Lower lobe of right lung (tissue), 2 donors: ENCODE results near the gene CDH2. TPM values are rescaled to one million over a fixed set of nuclear protein-coding genes. Genes with fewer than 3 reads are reported as not detected.

Source experiments
- ATAC-seq, 2 donors: fragments of 200-7000 bp; cut with Tn5 transposase; one replicate each; pipeline ENCODE4 v1.9.1; 2020 to 2022; ENCODE audit warnings: mild to moderate bottlenecking in 2 of 2, moderate library complexity in 2 of 2
- DNase-seq: peaks from one replicate; pipeline ENCODE4 v3.0.0-alpha.2; 2020
- H3K27ac ChIP-seq: fragments of 200-600 bp; one replicate; pipeline ENCODE4 v1.8.0; 2022
- H3K27me3 ChIP-seq: fragments of 200-600 bp; one replicate; pipeline ENCODE4 v1.8.0; 2022; ENCODE audit warnings: low read depth
- H3K36me3 ChIP-seq: fragments of 200-600 bp; one replicate; pipeline ENCODE4 v1.8.0; 2022; ENCODE audit warnings: mild to moderate bottlenecking
- H3K4me1 ChIP-seq: fragments of 200-600 bp; one replicate; pipeline ENCODE4 v1.8.0; 2022
- H3K4me3 ChIP-seq: fragments of 200-600 bp; one replicate; pipeline ENCODE4 v1.8.0; 2022; ENCODE audit warnings: mild to moderate bottlenecking
- H3K9me3 ChIP-seq: fragments of 200-600 bp; one replicate; pipeline ENCODE4 v1.8.0; 2022
- CTCF ChIP-seq: fragments of 200-600 bp; IDR thresholded peaks from one replicate; pipeline ENCODE4 v1.8.0; 2022; ENCODE audit warnings: antibody characterized with exemption, mild to moderate bottlenecking
- intact Hi-C: fragments of 100-400 bp; cut with DNase I; formaldehyde crosslinking; loops from one replicate; pipeline ENCODE4 v1.11.0; 2022
- total RNA-seq: library from RNA; stranded (reverse); fragmentation: NEBNext Ultra II Directional; extraction: Animal tissue kit (Norgen Biotek cat#: 25700); gene quantifications from one replicate; pipeline ENCODE4 v1.2.1, GENCODE V29; 2021
- donor health status: DM: no; HTN: yes; CAD: no; lungs with severe emphysema.

Gene CDH2
- total RNA-seq, 1 donor from 2014 or later: 0.68 TPM

- intact Hi-C loops: no loop called here
- TF ChIP-seq CTCF: no peak
- Histone ChIP-seq H3K27me3 (no peaks in the 10 kb centered on the region), H3K9me3 (no peaks in the 10 kb centered on the region), H3K4me3 (no peak overlapping the region), H3K27ac (no peak overlapping the region), H3K36me3 (no peaks in the 10 kb centered on the region), H3K4me1 (no peaks in the 10 kb centered on the region)
- ATAC-seq (no peak), DNase-seq (no peak)
Observed at GRCh38 chr18:28043631-28044030, 133.3 kb downstream of the CDH2 start.

- Histone ChIP-seq H3K9me3 (no peaks in the 10 kb centered on the region), H3K4me3 (no peak overlapping the region), H3K27ac (no peak overlapping the region), H3K27me3 (no peaks in the 10 kb centered on the region), H3K36me3 (no peaks in the 10 kb centered on the region), H3K4me1 (no peaks in the 10 kb centered on the region)
- intact Hi-C loops: no loop called here
- TF ChIP-seq CTCF: no peak
- DNase-seq (no peak), ATAC-seq (no peak)
Observed at GRCh38 chr18:28041366-28041765, 135.6 kb downstream of the CDH2 start.

- no peak overlapping the region for H3K4me3 ChIP-seq
- DNase-seq: no peak
- intact Hi-C loops: no loop called here
- no peaks in the 10 kb centered on the region for H3K4me1 ChIP-seq
- H3K27ac ChIP-seq: no peak overlapping the region
- no peaks in the 10 kb centered on the region for H3K27me3 ChIP-seq
- no peak for ATAC-seq
- no peaks in the 10 kb centered on the region for H3K36me3 ChIP-seq
- H3K9me3 ChIP-seq: no peaks in the 10 kb centered on the region
- TF ChIP-seq CTCF: no peak
Observed at GRCh38 chr18:28040716-28041115, 136.2 kb downstream of the CDH2 start.

- Histone ChIP-seq H3K27ac (no peak overlapping the region), H3K36me3 (no peaks in the 10 kb centered on the region), H3K9me3 (no peaks in the 10 kb centered on the region), H3K4me1 (no peaks in the 10 kb centered on the region), H3K4me3 (no peak overlapping the region), H3K27me3 (no peaks in the 10 kb centered on the region)
- TF ChIP-seq CTCF: no peak
- intact Hi-C loops: no loop called here
- DNase-seq: no peak
- no peak for ATAC-seq
Observed at GRCh38 chr18:28040211-28040610, 136.7 kb downstream of the CDH2 start.

- no peak for ATAC-seq
- Histone ChIP-seq H3K4me3 (no peak overlapping the region), H3K36me3 (no peaks in the 10 kb centered on the region), H3K4me1 (no peaks in the 10 kb centered on the region), H3K27me3 (no peaks in the 10 kb centered on the region), H3K27ac (no peak overlapping the region), H3K9me3 (no peaks in the 10 kb centered on the region)
- TF ChIP-seq CTCF: no peak
- intact Hi-C loops: no loop called here
- no peak for DNase-seq
Observed at GRCh38 chr18:28039691-28040090, 137.2 kb downstream of the CDH2 start.

- no peak for TF ChIP-seq CTCF
- Histone ChIP-seq H3K4me3 (no peak overlapping the region), H3K27me3 (no peaks in the 10 kb centered on the region), H3K27ac (no peak overlapping the region), H3K9me3 (no peaks in the 10 kb centered on the region), H3K4me1 (no peaks in the 10 kb centered on the region), H3K36me3 (no peaks in the 10 kb centered on the region)
- DNase-seq: no peak
- intact Hi-C loops: no loop called here
- ATAC-seq: no peak
Observed at GRCh38 chr18:28039078-28039477, 137.9 kb downstream of the CDH2 start.
